Gastrocnemius medialis (tissue), 4 donors: ENCODE measurements around the gene KRT13.

ENCODE experiments used
- CTCF ChIP-seq, 5 experiments: fragments of 450-650 bp in 3 of 5; fragments of 200-600 bp in 2 of 5; sonication (generic) in 2 of 5; IDR thresholded peaks in 4 of 5; conservative IDR thresholded peaks in 1 of 5; 1 replicate in 4 of 5; 2 replicates in 1 of 5; pipeline ENCODE4 v1.5.1; 2016 to 2019; ENCODE audit warnings: antibody characterized with exemption in 5 of 5, mild to moderate bottlenecking in 3 of 5, moderate library complexity in 3 of 5
- POLR2A ChIP-seq, 2 donors: fragments of 450-650 bp; IDR thresholded peaks; one replicate each; pipeline ENCODE4 v1.6.1; 2017; ENCODE audit warnings: antibody characterized with exemption in 2 of 2, mild to moderate bottlenecking in 2 of 2, moderate library complexity in 2 of 2

GRCh38 chr17:41516830-41517283, 11.4 kb upstream of the KRT13 start:
- no peak for TF ChIP-seq CTCF (IDR thresholded peaks at IDR 0.05 in 4 of 5, conservative IDR thresholded peaks at IDR 0.05 in 1 of 5)
- no peak for TF ChIP-seq POLR2A (IDR thresholded peaks at IDR 0.05)
